ENCODE data around the gene ENTPD1. TPM values are rescaled to one million over a fixed set of nuclear protein-coding genes. Genes with fewer than 3 reads are reported as not detected.

Gene ENTPD1
- total RNA-seq, 2 donors from 2014 or later = 1.4 to 2.1 TPM

DNA sequence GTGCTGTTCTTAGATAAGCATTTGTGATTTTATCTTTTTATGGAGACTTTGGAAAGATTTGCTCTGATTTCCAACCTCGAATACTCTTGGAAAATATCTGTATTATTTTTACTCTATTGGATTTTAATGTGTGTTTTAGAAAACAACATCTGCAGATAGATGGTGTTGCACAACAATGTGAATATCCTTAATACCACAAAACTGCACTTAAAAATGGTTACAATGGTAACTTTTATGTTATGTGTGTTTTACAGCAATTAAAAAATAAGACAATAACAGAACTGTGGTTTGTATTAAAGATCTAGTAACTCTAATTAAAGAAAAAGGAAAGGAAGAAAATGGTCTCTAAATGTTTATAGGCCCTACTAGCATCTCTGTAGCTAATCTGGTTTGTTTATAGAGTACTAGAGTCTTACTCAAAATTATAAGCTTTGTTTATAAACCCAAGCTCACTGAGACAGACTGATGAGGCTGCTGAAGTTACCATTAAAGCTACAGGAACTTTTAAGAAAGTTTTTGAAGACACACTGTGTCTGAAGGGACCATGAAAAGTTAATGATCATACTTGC, 77.2 kb downstream of the ENTPD1 start:
- H3K9me3 Mint-ChIP-seq = no peaks in the 10 kb centered on the region
- no peak for ATAC-seq
- H3K36me3 Mint-ChIP-seq = no peaks in the 10 kb centered on the region
- H3K27ac Mint-ChIP-seq = peak overlapping the region in 1 of 2 donors; percentile 66
- no peak for DNase-seq (ENCODE audit: low spot score in 2 of 2)

DNA sequence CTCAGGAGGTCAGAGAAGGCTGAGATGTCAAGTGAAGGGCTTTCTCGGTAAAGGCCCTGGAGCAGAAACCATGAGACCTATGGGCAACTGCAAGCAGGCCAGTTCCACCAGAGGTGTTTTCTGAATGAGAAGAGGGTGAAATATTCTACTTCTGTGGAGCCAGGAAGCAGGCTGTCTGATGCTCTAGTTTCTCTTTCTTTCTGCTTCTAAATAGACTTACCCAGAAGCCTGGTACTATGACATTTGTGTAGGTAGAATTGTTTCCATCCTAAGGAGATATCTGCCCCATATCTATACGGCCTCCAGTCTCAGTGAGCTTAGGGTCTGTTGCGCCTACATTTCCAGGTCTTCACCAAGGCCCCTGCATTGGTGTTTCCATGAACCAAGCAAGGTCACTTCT, 78.4 kb downstream of the ENTPD1 start:
- Mint-ChIP-seq H3K36me3 (no peaks in the 10 kb centered on the region), H3K27ac (peak overlapping the region in 1 of 2 donors; percentile 62), H3K9me3 (no peaks in the 10 kb centered on the region)
- ATAC-seq (no peak), DNase-seq (ENCODE audit: low spot score in 2 of 2) (no peak)

DNA sequence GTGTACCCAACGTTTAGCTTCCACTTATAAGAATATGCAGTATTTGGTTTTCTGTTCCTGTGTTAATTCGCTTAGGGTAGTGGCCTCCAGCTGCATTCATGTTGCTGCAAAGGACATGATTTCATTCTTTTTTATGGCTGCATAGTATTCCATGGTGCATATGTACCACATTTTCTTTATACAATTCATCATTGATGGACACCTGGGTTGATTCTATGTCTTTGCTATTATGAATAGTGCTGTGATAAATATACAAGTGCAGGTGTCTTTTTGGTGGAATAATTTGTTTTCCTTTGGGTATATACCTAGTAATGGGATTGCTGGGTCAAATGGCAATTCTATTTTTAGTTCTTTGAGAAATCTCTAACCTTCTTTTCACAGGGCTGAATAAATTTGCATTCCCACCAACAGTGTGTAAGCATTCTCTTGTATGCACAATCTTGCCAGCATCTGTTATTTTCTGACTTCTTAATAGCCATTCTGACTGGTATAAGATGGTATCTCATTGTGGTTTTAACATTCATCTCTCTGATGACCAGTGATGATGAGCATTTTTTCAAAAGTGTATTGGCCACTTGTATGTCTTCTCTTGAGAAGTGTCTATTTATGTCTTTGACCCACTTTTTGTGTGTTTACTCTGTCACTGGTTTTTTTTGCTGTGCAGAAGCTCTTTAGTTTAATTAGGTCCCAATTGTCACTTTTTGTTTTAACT, 79.3 kb downstream of the ENTPD1 start:
- H3K36me3 Mint-ChIP-seq = no peaks in the 10 kb centered on the region
- ATAC-seq = peak in 1 of 2 donors; percentile 15
- H3K9me3 Mint-ChIP-seq = no peaks in the 10 kb centered on the region
- H3K27ac Mint-ChIP-seq = peak overlapping the region in 1 of 2 donors; percentile 31
- DNase-seq (ENCODE audit: low spot score in 2 of 2) = no peak

DNA sequence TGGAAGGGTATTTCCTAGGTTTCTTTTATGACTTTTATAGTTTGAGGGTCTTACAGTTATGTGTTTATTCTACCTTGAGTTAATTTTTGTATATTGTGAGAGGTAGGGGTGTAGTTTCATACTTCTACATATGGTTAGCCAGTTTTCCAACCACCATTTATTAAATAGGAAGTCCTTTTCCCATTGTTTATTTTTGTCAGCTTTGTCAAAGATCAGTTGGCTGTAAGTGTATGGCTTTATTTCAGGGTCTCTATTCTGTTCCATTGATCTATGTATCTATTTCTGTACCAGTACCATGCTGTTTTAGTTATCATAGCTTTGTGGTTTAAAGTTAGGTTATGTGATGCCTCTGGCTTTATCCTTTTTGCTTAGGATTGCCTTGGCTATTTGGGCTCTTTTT, 79.9 kb downstream of the ENTPD1 start:
- no peaks in the 10 kb centered on the region for H3K9me3 Mint-ChIP-seq
- ATAC-seq (no peak), DNase-seq (ENCODE audit: low spot score in 2 of 2) (no peak)
- H3K36me3 Mint-ChIP-seq = no peaks in the 10 kb centered on the region
- H3K27ac Mint-ChIP-seq = no peak overlapping the region

DNA sequence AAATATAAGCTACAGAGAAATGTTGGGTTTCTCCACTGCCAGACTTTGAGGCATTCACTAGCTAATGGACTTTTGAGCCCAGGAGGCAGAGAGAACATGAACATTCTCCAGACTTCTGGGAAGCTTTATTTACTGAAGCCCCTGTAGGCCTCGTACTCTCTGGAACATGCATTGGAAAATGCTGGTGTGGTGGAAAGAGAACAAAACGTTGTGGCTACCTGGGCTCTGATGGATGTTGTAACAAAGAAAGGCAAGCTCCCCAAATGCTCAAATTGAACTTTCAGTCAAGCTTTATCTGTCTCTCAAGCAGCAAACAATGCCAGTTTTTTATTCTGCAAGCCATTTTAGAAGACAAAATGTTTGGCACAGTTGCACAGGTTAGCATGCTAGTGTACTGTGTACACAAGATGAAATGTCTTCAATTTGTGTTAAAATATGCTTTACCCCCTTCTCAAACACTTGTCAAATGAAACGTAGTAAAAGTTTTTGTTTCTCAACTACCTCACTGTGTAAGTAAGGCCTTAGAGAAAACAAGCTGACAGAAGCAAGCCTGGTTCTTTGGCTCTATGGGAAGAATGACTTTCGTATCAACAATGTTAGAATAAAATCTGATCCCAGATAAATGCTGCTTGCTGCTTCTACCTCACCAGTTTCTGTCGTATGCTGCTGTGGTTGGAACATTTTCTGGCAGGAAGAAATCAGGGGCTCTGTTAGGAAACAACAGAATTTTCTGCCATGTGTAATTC, 80.8 kb downstream of the ENTPD1 start:
- no peak overlapping the region for H3K27ac Mint-ChIP-seq
- no peaks in the 10 kb centered on the region for H3K9me3 Mint-ChIP-seq
- DNase-seq (ENCODE audit: low spot score in 2 of 2) (no peak), ATAC-seq (no peak)
- H3K36me3 Mint-ChIP-seq = no peaks in the 10 kb centered on the region

DNA sequence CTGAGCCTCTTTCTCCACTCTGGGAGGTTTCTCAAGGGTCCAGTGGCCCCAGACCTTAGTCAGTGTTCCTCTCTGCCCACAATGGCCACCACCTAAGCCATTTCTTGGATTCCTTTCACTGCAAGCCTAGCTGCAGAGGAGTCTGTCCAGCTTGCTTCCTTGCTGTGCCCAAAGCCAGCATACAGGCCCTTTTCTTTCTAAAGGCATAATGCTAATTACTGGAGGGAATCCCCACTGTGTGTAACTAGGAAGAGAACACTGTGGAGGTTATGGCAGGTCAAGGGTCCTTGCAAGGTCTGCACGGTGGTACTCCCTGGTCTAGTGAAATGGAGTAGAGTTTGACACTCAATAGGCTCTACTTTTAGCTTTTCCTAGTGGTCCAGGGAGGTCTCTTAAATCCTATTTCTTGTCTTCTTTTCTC, 81.4 kb downstream of the ENTPD1 start:
- Mint-ChIP-seq H3K27ac (no peak overlapping the region), H3K36me3 (no peaks in the 10 kb centered on the region), H3K9me3 (no peaks in the 10 kb centered on the region)
- no peak for DNase-seq (ENCODE audit: low spot score in 2 of 2)
- no peak for ATAC-seq

DNA sequence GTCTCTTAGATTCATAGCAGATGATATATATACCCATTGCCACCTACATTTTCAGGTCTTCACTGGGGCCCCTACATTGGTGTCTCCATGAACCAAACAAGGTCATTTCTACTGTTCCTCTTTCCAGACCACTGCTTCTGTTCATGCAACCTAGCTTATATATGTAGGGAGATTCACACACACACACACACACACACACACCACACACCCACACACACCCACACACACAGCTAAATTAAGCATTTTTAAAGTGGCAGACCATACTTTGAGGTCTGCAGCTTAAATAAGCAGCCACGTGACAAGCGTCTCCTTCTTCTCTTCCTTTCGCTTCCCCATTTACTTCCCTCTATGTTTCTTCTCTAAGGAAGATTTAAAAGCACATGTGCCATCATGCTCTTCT, 81.8 kb downstream of the ENTPD1 start:
- Mint-ChIP-seq H3K36me3 (no peaks in the 10 kb centered on the region), H3K27ac (no peak overlapping the region), H3K9me3 (no peaks in the 10 kb centered on the region)
- DNase-seq (ENCODE audit: low spot score in 2 of 2) = no peak
- ATAC-seq = no peak

DNA sequence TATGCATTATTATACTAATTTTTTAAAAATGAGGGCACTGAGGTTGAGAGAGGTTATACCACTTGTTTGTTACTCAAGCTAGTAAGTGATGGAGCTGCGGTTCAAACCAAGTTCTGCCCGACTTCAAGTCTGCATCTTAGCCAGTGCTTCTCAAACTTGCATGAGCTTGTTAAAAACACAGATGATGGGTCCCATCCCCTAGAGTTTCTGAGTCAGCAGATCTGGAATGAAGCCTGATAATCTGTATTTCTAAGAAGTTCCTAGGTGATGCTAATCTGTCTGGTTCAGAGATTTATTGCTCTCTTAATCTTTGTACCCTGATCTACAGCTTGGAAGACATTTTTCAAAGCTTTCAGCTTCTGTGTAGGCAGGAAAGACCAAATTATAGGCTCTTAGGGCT, 84.2 kb downstream of the ENTPD1 start:
- DNase-seq (ENCODE audit: low spot score in 2 of 2) (no peak), ATAC-seq (no peak)
- no peaks in the 10 kb centered on the region for H3K36me3 Mint-ChIP-seq
- H3K27ac Mint-ChIP-seq = no peak overlapping the region
- H3K9me3 Mint-ChIP-seq = no peaks in the 10 kb centered on the region

DNA sequence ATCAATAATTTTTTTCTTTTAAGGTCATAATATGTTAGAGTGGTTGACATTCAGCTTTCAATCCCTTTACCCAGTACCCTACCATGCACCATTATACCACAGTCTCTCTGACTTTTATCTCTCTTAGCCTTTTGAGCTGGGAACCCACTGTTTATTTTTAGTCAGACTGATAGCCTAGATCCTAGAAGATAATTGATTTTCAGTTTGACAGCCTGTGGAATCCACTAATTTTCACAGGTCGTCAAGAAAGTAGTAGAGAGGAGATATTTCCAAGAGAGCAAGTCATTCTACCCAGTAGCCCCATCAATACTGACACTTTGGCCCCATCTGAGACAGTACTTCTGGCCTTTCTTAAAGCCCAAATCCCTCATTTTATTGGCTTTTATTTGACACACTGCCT, 84.7 kb downstream of the ENTPD1 start:
- no peaks in the 10 kb centered on the region for H3K9me3 Mint-ChIP-seq
- DNase-seq (ENCODE audit: low spot score in 2 of 2) = no peak
- H3K27ac Mint-ChIP-seq = no peak overlapping the region
- no peaks in the 10 kb centered on the region for H3K36me3 Mint-ChIP-seq
- no peak for ATAC-seq

DNA sequence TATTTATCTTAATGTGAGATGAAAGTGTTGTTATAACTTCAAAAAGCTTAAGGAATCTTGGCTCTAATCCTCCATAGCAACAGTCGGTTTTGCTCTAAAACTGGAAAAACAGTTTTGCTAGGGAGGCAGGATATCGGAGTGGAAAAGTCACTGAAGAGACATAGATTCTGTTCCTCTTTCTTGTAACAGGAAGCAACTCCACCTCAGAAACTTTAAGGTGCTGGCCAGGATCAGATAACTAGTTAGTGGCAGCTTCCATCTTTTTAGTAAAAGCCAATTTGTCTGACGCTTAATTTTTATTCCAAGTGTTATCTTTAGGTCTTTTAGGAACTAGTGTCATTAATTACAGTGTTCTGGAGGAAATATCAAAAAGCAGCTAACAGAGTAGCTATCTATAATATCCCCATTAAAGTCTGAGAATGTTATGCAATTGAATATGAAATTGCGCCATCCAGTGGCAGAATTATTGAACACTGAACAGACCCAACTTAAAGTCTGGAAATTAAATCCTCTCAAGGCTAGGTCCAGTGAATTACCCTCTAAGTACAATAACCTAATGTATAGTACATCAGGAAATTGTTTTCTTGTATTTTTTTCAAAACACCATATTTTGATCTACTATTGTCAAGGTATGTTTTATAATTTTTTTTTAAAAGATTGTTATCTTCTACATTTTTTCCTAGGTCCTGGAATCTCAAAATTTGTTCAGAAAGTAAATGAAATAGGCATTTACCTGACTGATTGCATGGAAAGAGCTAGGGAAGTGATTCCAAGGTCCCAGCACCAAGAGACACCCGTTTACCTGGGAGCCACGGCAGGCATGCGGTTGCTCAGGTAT, 85.9 kb downstream of the ENTPD1 start:
- Mint-ChIP-seq H3K27ac (no peak overlapping the region), H3K36me3 (no peaks in the 10 kb centered on the region), H3K9me3 (no peaks in the 10 kb centered on the region)
- ATAC-seq (peak; percentile 59 to 71), DNase-seq (ENCODE audit: low spot score in 2 of 2) (peak in 1 of 2 donors; percentile 56)

DNA sequence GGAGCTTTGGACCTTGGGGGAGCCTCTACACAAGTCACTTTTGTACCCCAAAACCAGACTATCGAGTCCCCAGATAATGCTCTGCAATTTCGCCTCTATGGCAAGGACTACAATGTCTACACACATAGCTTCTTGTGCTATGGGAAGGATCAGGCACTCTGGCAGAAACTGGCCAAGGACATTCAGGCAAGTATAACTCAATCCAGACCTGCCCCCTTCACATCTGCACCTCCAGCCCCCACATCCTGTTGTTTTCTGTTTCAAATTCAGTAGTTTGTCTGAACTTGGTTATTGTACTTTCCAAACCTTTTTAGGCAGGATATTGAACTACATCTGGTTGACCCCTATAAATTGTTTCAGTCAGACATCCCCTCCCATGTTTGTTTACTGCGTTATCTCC, 89.4 kb downstream of the ENTPD1 start:
- H3K9me3 Mint-ChIP-seq = no peaks in the 10 kb centered on the region
- no peak for DNase-seq (ENCODE audit: low spot score in 2 of 2)
- no peaks in the 10 kb centered on the region for H3K36me3 Mint-ChIP-seq
- no peak overlapping the region for H3K27ac Mint-ChIP-seq
- ATAC-seq = no peak

DNA sequence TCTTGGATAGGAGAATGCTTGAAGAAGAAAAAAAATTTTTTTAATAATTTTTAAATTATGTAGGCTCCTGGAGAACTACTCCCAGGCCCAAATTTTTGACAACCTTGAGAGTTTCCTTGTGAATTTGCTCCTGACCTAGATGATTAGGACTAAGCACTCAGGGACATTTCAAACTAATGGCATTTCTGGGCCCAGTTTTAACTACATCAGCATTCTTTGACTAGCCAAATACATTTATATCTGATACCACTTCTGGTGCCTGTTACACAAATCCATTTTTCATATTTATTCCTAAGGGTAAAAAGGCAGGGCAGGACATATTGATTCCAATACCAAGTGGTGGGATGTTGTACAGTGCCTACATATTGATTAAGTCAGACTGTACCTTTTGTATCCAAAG, 91.0 kb downstream of the ENTPD1 start:
- Mint-ChIP-seq H3K27ac (no peak overlapping the region), H3K9me3 (no peaks in the 10 kb centered on the region), H3K36me3 (no peaks in the 10 kb centered on the region)
- no peak for ATAC-seq
- no peak for DNase-seq (ENCODE audit: low spot score in 2 of 2)

DNA sequence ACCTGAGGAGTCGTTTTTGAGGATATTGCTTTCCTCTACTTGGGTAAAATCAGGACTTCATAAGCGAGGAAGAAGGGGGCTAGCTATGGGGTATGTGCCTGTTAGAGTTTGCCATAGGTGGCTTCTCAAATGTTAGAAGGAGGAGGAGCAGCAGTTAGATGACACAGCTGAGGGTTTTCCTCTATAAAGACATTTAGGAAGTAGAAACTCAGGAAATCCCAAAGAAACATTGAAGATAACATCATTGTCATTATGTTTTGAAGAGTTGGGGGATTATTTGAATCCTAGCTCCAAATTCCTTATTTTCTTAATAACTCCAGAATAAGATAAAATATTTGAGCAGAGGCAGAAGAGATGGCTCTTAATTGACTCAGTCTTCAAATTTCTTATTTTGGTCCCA, 92.9 kb downstream of the ENTPD1 start:
- H3K36me3 Mint-ChIP-seq = no peaks in the 10 kb centered on the region
- no peak for ATAC-seq
- no peak overlapping the region for H3K27ac Mint-ChIP-seq

DNA sequence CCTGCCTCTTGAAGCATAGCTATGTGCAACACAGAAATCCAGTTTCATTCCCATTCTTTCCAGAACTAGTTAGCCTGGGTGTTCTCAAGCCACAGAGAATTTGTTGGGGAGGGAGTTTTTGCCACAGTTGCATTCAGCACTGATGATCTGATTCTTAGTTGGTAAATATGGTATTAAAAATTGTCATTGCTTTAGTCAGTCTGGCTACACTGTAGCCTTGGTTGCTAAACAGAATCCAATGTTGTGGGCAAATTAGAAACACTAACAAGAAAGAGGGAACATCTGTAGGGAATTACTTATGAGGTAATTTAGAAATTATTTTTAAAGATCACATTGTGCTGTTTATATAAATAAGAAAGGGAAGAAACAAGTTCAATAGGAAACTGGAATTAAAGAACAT, 94.8 kb downstream of the ENTPD1 start:
- Mint-ChIP-seq H3K36me3 (peaks cover under 1 to 1% of the 10 kb centered on the region in 2 donors), H3K9me3 (peaks cover under 1 to 5% of the 10 kb centered on the region in 2 donors), H3K27ac (no peak overlapping the region)
- no peak for ATAC-seq
- no peak for DNase-seq (ENCODE audit: low spot score in 2 of 2)

More for the DNA sequence above, 92.9 kb downstream of the ENTPD1 start:
- DNase-seq (ENCODE audit: low spot score in 2 of 2) = no peak
- H3K9me3 Mint-ChIP-seq = no peaks in the 10 kb centered on the region

DNA sequence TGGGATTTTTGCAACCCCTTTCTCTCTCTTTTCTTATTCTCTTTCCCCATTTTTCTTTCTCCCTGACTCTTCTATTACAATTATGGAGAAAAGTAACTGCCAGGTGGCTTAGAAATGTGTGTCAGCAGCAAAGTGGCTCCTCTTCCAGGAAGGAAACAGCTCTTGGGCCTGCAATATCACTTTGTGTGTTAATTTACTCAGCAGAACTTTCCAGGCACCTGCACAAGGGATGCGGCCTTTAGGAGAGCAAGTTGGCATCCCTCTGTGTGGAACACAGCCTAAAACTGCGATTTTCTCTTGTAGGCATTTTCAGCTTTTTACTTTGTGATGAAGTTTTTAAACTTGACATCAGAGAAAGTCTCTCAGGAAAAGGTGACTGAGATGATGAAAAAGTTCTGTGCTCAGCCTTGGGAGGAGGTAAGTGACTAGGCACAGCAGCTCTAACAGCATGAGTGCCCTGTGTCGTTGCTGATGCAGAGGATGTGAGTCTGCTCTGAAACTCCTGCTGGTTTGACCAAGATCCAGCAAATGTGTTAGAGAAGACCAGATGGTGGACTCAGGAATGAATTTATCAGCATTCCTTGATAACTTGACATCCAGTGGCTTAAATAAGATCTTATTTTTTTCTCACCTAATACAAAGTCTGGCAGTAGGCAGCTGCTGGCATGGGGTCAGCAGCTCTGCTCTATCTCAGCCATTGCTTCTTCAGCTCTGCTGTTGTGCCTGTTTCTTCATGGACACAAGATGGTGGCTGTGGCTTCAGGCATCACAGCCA, 104.4 kb downstream of the ENTPD1 start:
- Mint-ChIP-seq H3K27ac (no peak overlapping the region), H3K36me3 (peaks cover 7% of the 10 kb centered on the region in 2 donors), H3K9me3 (peaks cover 0 to 5% of the 10 kb centered on the region in 2 donors)
- no peak for ATAC-seq
- no peak for DNase-seq (ENCODE audit: low spot score in 2 of 2)

DNA sequence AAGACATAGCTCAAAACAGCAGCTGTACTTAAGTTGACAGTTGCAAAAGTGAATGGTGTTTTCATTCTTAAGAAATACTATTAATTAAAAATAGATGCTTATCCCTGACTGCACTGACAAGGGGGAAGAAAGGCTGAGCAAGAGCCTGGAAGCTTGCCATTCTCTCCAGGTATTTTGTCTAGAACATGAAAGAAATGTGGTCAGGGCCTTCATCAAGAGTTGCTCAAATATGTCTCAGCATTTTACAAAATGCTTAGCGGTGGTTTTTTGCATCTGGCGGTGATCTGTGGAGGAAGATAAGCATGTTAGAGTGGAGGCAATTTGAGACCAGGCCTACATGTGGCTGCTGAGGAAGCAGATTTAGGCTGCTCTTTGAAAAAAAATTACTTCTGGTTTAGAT, 105.4 kb downstream of the ENTPD1 start:
- DNase-seq (ENCODE audit: low spot score in 2 of 2) (no peak), ATAC-seq (no peak)
- Mint-ChIP-seq H3K9me3 (no peaks in the 10 kb centered on the region), H3K36me3 (peaks cover 0 to under 1% of the 10 kb centered on the region in 2 donors), H3K27ac (no peak overlapping the region)
